ENCODE data around the gene RHOXF1. TPM values are rescaled to one million over a fixed set of nuclear protein-coding genes. Genes with fewer than 3 reads are reported as not detected.

The RHOXF1 gene, protein sequence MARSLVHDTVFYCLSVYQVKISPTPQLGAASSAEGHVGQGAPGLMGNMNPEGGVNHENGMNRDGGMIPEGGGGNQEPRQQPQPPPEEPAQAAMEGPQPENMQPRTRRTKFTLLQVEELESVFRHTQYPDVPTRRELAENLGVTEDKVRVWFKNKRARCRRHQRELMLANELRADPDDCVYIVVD
- not detected in 2 replicates for total RNA-seq

DNA sequence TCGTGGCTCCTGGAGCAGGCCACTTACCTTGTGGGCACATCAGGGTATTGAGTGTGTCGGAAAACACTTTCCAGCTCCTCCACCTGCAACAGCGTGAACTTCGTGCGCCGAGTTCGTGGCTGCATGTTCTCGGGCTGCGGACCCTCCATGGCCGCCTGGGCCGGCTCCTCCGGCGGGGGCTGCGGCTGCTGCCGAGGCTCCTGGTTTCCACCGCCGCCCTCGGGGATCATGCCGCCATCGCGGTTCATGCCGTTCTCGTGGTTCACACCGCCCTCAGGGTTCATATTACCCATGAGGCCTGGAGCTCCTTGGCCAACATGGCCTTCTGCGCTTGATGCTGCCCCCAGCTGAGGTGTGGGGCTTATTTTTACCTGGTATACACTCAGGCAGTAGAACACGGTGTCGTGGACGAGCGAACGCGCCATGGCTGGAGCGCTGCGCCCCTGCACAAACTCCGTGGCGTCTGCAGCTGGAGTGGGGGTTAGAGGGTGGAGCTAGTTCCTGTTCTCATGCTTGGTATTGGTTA is at the start of gene RHOXF1:
RHOXF1 (minus strand) TSS at position 476 of the 526 bp plus-strand sequence; CDS start at position 425, 51 bp downstream.

DNA sequence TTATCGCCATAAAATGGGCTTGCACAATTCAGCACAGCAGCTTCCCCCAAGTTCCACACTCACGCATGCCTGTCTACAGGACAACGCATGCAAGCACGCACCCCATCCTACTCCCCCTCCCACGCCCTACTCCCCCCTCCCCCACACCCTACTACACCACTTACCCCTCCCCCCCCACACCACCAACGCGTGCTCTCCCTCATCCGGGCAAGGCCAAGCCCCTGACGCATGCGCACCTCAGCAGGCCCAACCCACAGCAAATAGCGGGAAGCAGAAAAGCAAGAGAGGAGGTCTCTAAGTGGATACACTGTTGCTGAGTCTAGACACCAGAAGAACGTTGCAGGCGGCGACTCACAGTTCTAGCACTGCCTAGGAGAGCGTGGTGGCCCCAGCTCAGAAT is 42.6 kb upstream of the RHOXF1 start, which contains the start of gene RHOXF2:
RHOXF2 (plus strand) TSS at position 301 of the 400 bp plus-strand sequence. CDS start 138 bp downstream, outside the sequence.

DNA sequence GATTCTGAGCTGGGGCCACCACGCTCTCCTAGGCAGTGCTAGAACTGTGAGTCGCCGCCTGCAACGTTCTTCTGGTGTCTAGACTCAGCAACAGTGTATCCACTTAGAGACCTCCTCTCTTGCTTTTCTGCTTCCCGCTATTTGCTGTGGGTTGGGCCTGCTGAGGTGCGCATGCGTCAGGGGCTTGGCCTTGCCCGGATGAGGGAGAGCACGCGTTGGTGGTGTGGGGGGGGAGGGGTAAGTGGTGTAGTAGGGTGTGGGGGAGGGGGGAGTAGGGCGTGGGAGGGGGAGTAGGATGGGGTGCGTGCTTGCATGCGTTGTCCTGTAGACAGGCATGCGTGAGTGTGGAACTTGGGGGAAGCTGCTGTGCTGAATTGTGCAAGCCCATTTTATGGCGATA is 38.1 kb downstream of the RHOXF1 start, which contains the start of gene RHOXF2B:
RHOXF2B (minus strand) TSS at position 101 of the 400 bp plus-strand sequence. CDS start 138 bp downstream, outside the sequence.

Other genes starting within 250 kb of the RHOXF1 start
- gene RNF113A, start 244.2 kb downstream of the RHOXF1 start, total RNA-seq = 12.8 and 12.9 TPM in 2 replicates
- gene NDUFA1, start 244.1 kb downstream of the RHOXF1 start, total RNA-seq = 17.7 and 19.9 TPM in 2 replicates
- not detected in 2 replicates for gene AKAP14, start 220.0 kb downstream of the RHOXF1 start, total RNA-seq
- 2.8 and 3.6 TPM in 2 replicates for gene NKAP, start 172.2 kb downstream of the RHOXF1 start, total RNA-seq
- gene RHOXF2B, start 38.2 kb downstream of the RHOXF1 start, total RNA-seq = not detected in 2 replicates
- gene RHOXF2, start 42.7 kb upstream of the RHOXF1 start, total RNA-seq = not detected in 2 replicates
- 14.0 and 17.0 TPM in 2 replicates for gene ZBTB33, start 134.9 kb upstream of the RHOXF1 start, total RNA-seq
- gene TMEM255A, start 195.5 kb upstream of the RHOXF1 start, total RNA-seq = 0.12 and 0.16 TPM in 2 replicates
- gene ATP1B4, start 246.2 kb upstream of the RHOXF1 start, total RNA-seq = not detected in 2 replicates